NT2/D1 (cell line): ENCODE results near the gene SRGAP1.

Source experiments
- SUZ12 ChIP-seq: IDR thresholded peaks from 2 replicates; pipeline ENCODE4 v1.6.1; 2011; ENCODE audit not compliant: insufficient read length, insufficient read depth; ENCODE audit errors: extremely low read depth
- YY1 ChIP-seq: IDR thresholded peaks from 2 replicates; pipeline ENCODE4 v1.6.1; 2011; ENCODE audit not compliant: insufficient read length, insufficient read depth
- ZNF274 ChIP-seq: IDR thresholded peaks from 2 replicates; pipeline ENCODE4 v1.6.1; 2011; ENCODE audit warnings: mild to moderate bottlenecking, low read depth, low read length

DNA sequence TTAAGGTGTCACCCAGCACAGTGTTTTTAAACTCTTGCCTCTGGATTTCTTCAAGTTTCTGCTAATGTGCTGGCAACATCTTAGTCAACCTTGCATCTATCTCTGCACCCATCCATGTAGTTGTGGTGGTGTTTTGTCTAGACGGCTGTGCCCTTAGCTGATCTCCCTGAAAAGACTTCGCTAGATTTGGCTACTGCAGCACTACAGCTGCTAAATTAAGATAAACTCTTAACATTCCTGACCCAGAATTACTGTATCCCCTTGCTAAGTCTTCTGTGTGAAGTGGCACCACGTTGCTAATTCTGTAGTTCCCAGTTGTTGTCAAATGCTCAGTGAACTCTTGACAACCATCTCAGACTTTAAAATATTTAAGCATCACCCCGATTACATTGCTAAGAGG, 66.8 kb downstream of the SRGAP1 start:
- TF ChIP-seq ZNF274 (no peak), YY1 (no peak), SUZ12 (no peak)
